ENCODE results near the gene ZBTB9. TPM values are rescaled to one million over a fixed set of nuclear protein-coding genes. Genes with fewer than 3 reads are reported as not detected.

ZBTB9 gene
- total RNA-seq, 6 experiments from 2014 or later, result 6.4 to 9.2 (median 7.6) TPM

GRCh38 chr6:33441457-33441856, 12.9 kb upstream of the ZBTB9 start:
- Mint-ChIP-seq H3K9me3 (no peaks in the 10 kb centered on the region), H3K4me3 (no peak overlapping the region), H3K4me1 (ENCODE audit: low read depth) (peaks cover 12% of the 10 kb centered on the region), H3K36me3 (ENCODE audit: low read depth) (peaks cover 38% of the 10 kb centered on the region; the same call in 1 of the 2 replicates), H3K27ac (no peak overlapping the region), H3K27me3 (ENCODE audit: insufficient read depth) (no peaks in the 10 kb centered on the region; the same call in 1 of the 2 replicates)
- TF ChIP-seq CTCF (IDR thresholded peaks at IDR 0.05), result no peak
- no peak for DNase-seq

GRCh38 chr6:33442283-33442682, 12.1 kb upstream of the ZBTB9 start:
- Mint-ChIP-seq H3K9me3 (no peaks in the 10 kb centered on the region), H3K27ac (no peak overlapping the region), H3K4me1 (ENCODE audit: low read depth) (peaks cover 12% of the 10 kb centered on the region), H3K27me3 (ENCODE audit: insufficient read depth) (no peaks in the 10 kb centered on the region; the same call in 1 of the 2 replicates), H3K4me3 (no peak overlapping the region), H3K36me3 (ENCODE audit: low read depth) (peaks cover 30% of the 10 kb centered on the region; the same call in 1 of the 2 replicates)
- DNase-seq, result no peak
- no peak for TF ChIP-seq CTCF (IDR thresholded peaks at IDR 0.05)

- DNase-seq, result no peak
- H3K36me3 Mint-ChIP-seq (ENCODE audit: low read depth), result peaks cover 28% of the 10 kb centered on the region
- H3K4me1 Mint-ChIP-seq (ENCODE audit: low read depth), result peaks cover 12% of the 10 kb centered on the region
- H3K27ac Mint-ChIP-seq, result no peak overlapping the region
- no peaks in the 10 kb centered on the region; the same call in 1 of the 2 replicates for H3K27me3 Mint-ChIP-seq (ENCODE audit: insufficient read depth)
- TF ChIP-seq CTCF (IDR thresholded peaks at IDR 0.05), result no peak
- H3K9me3 Mint-ChIP-seq, result no peaks in the 10 kb centered on the region
- H3K4me3 Mint-ChIP-seq, result no peak overlapping the region
Observed at GRCh38 chr6:33443025-33443424, 11.4 kb upstream of the ZBTB9 start.

- H3K9me3 Mint-ChIP-seq, result no peaks in the 10 kb centered on the region
- peaks cover 12% of the 10 kb centered on the region for H3K4me1 Mint-ChIP-seq (ENCODE audit: low read depth)
- H3K27me3 Mint-ChIP-seq (ENCODE audit: insufficient read depth), result no peaks in the 10 kb centered on the region; the same call in 1 of the 2 replicates
- DNase-seq, result no peak
- H3K4me3 Mint-ChIP-seq, result no peak overlapping the region
- no peak for TF ChIP-seq CTCF (IDR thresholded peaks at IDR 0.05)
- no peak overlapping the region for H3K27ac Mint-ChIP-seq
- H3K36me3 Mint-ChIP-seq (ENCODE audit: low read depth), result peaks cover 28% of the 10 kb centered on the region
Observed at GRCh38 chr6:33443619-33444504, 10.5 kb upstream of the ZBTB9 start.

- Mint-ChIP-seq H3K36me3 (ENCODE audit: low read depth) (peaks cover 27% of the 10 kb centered on the region), H3K27me3 (ENCODE audit: insufficient read depth) (no peaks in the 10 kb centered on the region), H3K27ac (peak overlapping the region; percentile 36; the same call in 1 of the 2 replicates), H3K4me3 (no peak overlapping the region), H3K9me3 (no peaks in the 10 kb centered on the region), H3K4me1 (ENCODE audit: low read depth) (no peaks in the 10 kb centered on the region)
- no peak for TF ChIP-seq CTCF (IDR thresholded peaks at IDR 0.05)
- DNase-seq, result no peak
Observed at GRCh38 chr6:33445119-33445603, 9.2 kb upstream of the ZBTB9 start.
